OCI-LY1 (cell line): ENCODE measurements around the gene DUSP12.
"Not testable (repeated sequence)": the region's sequence is repeated elsewhere in the genome, so short reads cannot be mapped to it uniquely, and the experiment has no call there.

Experiments used
- H2AFZ ChIP-seq: fragments of 200-600 bp; sonication (generic), shearing (Covaris generic); 2 replicates; pipeline ENCODE4 v1.6.0; 2014; ENCODE audit warnings: antibody characterized with exemption, mild to moderate bottlenecking, low read length
- H3F3A ChIP-seq: fragments of 200-600 bp; sonication (generic), shearing (Covaris generic); 2 replicates; pipeline ENCODE4 v1.6.0; 2014; ENCODE audit warnings: mild to moderate bottlenecking, antibody characterized with exemption, low read length, moderate library complexity; ENCODE audit not compliant: insufficient read depth
- H3K27ac ChIP-seq: fragments of 200-600 bp; sonication (generic); 2 replicates; pipeline ENCODE4 v1.5.1; 2014; ENCODE audit warnings: low read length, mixed run types, mild to moderate bottlenecking, low read depth; ENCODE audit not compliant: poor library complexity, severe bottlenecking
- H3K27me3 ChIP-seq: fragments of 200-600 bp; sonication (generic); 2 replicates; pipeline ENCODE4 v1.6.0; 2014; ENCODE audit warnings: antibody characterized with exemption, mild to moderate bottlenecking, low read length, moderate library complexity; ENCODE audit not compliant: insufficient read depth
- H3K36me3 ChIP-seq: fragments of 200-600 bp; sonication (generic); 2 replicates; pipeline ENCODE4 v1.6.1; 2014; ENCODE audit warnings: mild to moderate bottlenecking, antibody characterized with exemption, low read length, moderate library complexity, mixed read lengths; ENCODE audit not compliant: insufficient read depth
- H3K4me1 ChIP-seq: fragments of 200-600 bp; sonication (generic); 2 replicates; pipeline ENCODE4 v1.5.1; 2014; ENCODE audit warnings: mild to moderate bottlenecking, low read length, moderate library complexity; ENCODE audit not compliant: insufficient read depth, severe bottlenecking
- H3K4me2 ChIP-seq: fragments of 200-600 bp; sonication (generic), shearing (Covaris generic); 2 replicates; pipeline ENCODE4 v1.6.1; 2014; ENCODE audit warnings: low read length
- H3K4me3 ChIP-seq: fragments of 200-600 bp; sonication (generic); 2 replicates; pipeline ENCODE4 v1.5.1; 2014; ENCODE audit warnings: low read length, low read depth, mild to moderate bottlenecking, mixed read lengths; ENCODE audit not compliant: poor library complexity, severe bottlenecking
- H3K79me2 ChIP-seq: fragments of 200-600 bp; shearing (Covaris generic); 2 replicates; pipeline ENCODE4 v1.6.1; 2016; ENCODE audit warnings: mixed run types, low read length, mixed read lengths; ENCODE audit not compliant: insufficient read depth
- H3K9ac ChIP-seq: fragments of 200-600 bp; sonication (generic), shearing (Covaris generic); 2 replicates; pipeline ENCODE4 v1.6.1; 2014; ENCODE audit warnings: mild to moderate bottlenecking, low read length, mixed read lengths
- H3K9me2 ChIP-seq: fragments of 200-600 bp; sonication (generic), shearing (Covaris generic); 2 replicates; pipeline ENCODE4 v1.6.1; 2014; ENCODE audit warnings: low read depth, mild to moderate bottlenecking, low read length, mixed read lengths
- H3K9me3 ChIP-seq: fragments of 200-600 bp; shearing (Covaris generic); 2 replicates; pipeline ENCODE4 v1.6.1; 2014; ENCODE audit warnings: low read length, mixed read lengths
- H4K20me1 ChIP-seq: fragments of 200-600 bp; sonication (generic), shearing (Covaris generic); 2 replicates; pipeline ENCODE4 v1.6.0; 2016; ENCODE audit warnings: mild to moderate bottlenecking, low read length; ENCODE audit not compliant: insufficient read depth
- EZH2 ChIP-seq: fragments of 200-600 bp; sonication (generic), shearing (Covaris generic); IDR thresholded peaks from 2 replicates; pipeline ENCODE4 v1.8.0; 2017; ENCODE audit warnings: borderline replicate concordance, mixed run types, mild to moderate bottlenecking, antibody characterized with exemption, low read length, moderate library complexity, mixed read lengths
- TF ChIP-seq, protein P1 (sequence below): fragments of 200-600 bp; sonication (generic), shearing (Covaris generic); IDR thresholded peaks from 2 replicates; pipeline ENCODE4 v1.5.1; 2017; ENCODE audit warnings: mild to moderate bottlenecking, antibody characterized with exemption, low read length, moderate library complexity, mixed read lengths

DUSP12 gene

DNA sequence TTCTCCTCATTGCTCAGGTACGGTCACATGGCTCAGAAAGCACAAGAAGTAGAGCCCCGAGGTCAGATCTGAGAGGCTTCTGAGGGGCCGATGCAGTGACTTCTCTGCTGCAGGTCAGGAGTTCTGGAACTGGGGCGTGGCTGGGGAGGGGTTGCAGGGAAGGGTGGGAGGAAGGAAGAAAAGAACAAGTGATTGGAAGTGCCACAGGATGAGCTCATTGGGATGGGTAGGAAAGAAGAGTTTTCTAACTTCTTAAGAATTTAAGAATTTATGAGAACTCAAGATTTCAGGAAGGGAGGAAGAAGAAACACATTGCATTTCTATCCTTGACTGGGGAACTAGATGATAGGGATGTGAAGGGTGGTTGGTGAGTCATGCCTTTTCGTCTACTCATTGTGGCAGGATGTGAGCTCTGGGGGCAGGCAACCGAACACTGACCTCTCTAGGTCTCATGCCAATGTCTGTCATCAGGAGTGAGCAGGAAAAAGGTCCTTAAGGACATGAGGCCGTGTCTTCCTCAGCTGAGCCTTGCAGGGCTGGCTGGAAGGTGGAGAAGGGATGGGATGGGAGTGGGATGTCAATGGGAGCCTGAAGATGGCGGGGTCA is 27.7 kb upstream of the DUSP12 start:
- peaks cover 12% of the 10 kb centered on the region; the same call in 1 of the 2 replicates for H3K36me3 ChIP-seq
- H4K20me1 ChIP-seq: no peaks in the 10 kb centered on the region
- H3K27me3 ChIP-seq: no peaks in the 10 kb centered on the region
- H3K9me2 ChIP-seq: no peaks in the 10 kb centered on the region
- H2AFZ ChIP-seq: no peak overlapping the region
- 0 out of 2 replicates have a peak, but pooled peaks cover 3% of the 10 kb centered on the region for H3F3A ChIP-seq
- TF ChIP-seq, protein P1, sequence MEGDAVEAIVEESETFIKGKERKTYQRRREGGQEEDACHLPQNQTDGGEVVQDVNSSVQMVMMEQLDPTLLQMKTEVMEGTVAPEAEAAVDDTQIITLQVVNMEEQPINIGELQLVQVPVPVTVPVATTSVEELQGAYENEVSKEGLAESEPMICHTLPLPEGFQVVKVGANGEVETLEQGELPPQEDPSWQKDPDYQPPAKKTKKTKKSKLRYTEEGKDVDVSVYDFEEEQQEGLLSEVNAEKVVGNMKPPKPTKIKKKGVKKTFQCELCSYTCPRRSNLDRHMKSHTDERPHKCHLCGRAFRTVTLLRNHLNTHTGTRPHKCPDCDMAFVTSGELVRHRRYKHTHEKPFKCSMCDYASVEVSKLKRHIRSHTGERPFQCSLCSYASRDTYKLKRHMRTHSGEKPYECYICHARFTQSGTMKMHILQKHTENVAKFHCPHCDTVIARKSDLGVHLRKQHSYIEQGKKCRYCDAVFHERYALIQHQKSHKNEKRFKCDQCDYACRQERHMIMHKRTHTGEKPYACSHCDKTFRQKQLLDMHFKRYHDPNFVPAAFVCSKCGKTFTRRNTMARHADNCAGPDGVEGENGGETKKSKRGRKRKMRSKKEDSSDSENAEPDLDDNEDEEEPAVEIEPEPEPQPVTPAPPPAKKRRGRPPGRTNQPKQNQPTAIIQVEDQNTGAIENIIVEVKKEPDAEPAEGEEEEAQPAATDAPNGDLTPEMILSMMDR: no peak
- no peak for TF ChIP-seq EZH2
- peak overlapping the region; percentile 85 for H3K4me2 ChIP-seq
- peak overlapping the region; percentile 78 for H3K4me3 ChIP-seq
- peak overlapping the region; percentile 69 for H3K9ac ChIP-seq
- no peaks in the 10 kb centered on the region for H3K9me3 ChIP-seq
- H3K79me2 ChIP-seq: peaks cover 11% of the 10 kb centered on the region; the same call in 1 of the 2 replicates
- H3K27ac ChIP-seq: peak overlapping the region; percentile 92
- H3K4me1 ChIP-seq: peaks cover 93% of the 10 kb centered on the region

DNA sequence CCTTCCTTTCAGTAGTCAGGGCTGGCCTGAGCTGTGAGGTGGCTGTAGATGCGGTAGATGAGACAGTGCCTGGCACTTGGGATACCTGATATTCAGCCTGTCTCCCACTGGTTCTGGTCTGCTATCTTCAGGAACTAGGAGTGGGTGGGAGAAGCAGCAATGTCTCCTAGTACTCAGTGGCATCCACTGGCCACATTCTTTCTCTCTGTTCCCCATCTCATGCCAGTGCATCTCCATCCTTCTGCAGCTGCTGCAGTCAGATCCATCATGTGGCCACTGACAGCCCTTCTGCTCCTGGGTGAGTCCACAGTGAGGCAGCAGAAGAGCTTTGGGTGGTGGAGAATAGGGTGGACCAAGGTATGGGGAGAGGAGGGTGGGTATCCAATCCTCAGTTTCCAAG is 27.2 kb upstream of the DUSP12 start:
- Histone ChIP-seq H3F3A (0 out of 2 replicates have a peak, but pooled peaks cover 3% of the 10 kb centered on the region), H4K20me1 (no peaks in the 10 kb centered on the region), H3K27me3 (no peaks in the 10 kb centered on the region), H3K4me2 (peak overlapping the region; percentile 85), H3K4me3 (peak overlapping the region; percentile 78), H3K27ac (peak overlapping the region; percentile 92), H3K9ac (peak overlapping the region; percentile 69), H3K4me1 (peaks cover 91% of the 10 kb centered on the region), H3K9me3 (no peaks in the 10 kb centered on the region), H3K79me2 (peaks cover 11% of the 10 kb centered on the region; the same call in 1 of the 2 replicates), H3K36me3 (peaks cover 12% of the 10 kb centered on the region; the same call in 1 of the 2 replicates), H2AFZ (no peak overlapping the region), H3K9me2 (no peaks in the 10 kb centered on the region)
- TF ChIP-seq, protein P1: no peak
- no peak for TF ChIP-seq EZH2

DNA sequence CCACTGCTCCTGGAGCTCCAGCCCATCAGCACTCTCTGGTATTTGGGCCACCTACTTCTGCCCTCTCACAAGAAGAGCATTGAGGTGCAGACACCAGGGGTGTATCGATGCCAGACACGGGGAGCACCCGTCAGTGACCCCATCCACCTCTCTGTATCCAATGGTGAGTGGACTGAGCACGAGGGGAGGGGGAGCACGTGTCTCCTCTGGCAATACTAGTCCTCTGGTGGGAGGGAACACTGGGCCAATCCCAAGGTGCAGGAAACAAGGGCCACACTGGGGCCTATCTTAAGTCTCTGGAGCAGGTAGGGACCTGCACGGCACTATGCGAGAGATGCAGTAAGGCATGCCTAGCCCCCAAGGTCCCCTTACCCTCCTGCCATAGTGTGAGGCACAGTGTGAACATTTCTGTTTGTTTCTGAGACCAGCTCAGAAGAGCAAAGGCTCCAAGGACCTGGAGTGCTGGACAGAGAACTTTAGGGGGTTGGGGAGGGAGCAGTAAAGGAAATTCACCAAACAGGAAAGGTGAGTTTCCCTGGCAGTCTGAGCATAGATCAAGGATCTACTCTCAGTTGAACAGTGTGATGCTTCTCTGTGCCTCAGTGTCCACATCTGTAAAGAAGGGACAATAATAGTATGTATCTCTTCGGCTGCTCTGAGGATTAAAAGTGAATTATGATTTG is 26.0 kb upstream of the DUSP12 start:
- Histone ChIP-seq H3K4me3 (peak overlapping the region; percentile 78), H3K9me2 (no peaks in the 10 kb centered on the region), H2AFZ (no peak overlapping the region), H3K4me2 (peak overlapping the region; percentile 85), H3K9ac (peak overlapping the region; percentile 69; the same call in 1 of the 2 replicates), H3K36me3 (peaks cover 12% of the 10 kb centered on the region; the same call in 1 of the 2 replicates), H3K79me2 (peaks cover 11% of the 10 kb centered on the region; the same call in 1 of the 2 replicates), H3F3A (0 out of 2 replicates have a peak, but pooled peaks cover 3% of the 10 kb centered on the region), H3K9me3 (no peaks in the 10 kb centered on the region), H3K4me1 (peaks cover 91% of the 10 kb centered on the region), H3K27ac (peak overlapping the region; percentile 82), H4K20me1 (no peaks in the 10 kb centered on the region), H3K27me3 (no peaks in the 10 kb centered on the region)
- TF ChIP-seq, protein P1: no peak
- TF ChIP-seq EZH2: no peak

DNA sequence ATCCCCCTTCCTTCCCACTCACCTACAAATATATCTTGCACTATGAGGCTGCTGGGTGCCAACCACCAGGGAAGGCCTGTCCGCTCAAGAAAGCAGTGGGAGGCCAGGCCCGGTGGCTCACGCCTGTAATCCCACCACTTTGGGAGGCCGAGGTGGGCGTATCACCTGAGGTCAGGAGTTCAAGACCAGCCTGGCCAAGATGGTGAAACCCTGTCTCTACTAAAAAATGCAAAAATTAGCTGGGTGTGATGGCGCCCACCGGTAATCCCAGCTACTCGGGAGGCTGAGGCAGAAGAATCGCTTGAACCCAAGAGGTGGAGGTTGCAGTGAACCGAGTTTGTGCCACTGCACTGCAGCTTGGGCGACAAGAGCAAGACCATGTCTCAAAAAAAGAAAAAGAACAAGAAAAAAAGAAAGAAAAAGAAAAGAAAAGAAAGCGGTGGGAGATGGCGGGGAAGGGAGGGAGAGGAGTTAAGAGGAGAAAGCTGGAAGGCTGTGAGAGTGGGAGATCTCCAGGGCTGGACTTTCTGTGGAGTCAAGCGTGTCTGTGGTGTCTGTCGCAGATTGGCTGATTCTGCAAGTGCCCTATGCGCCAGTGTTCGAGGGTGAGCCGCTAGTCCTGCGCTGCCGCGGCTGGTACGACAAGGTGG is 24.2 kb upstream of the DUSP12 start:
- H2AFZ ChIP-seq, H3F3A ChIP-seq, H4K20me1 ChIP-seq, H3K9me2 ChIP-seq, H3K9me3 ChIP-seq, H3K27me3 ChIP-seq: not testable (repeated sequence)
- Histone ChIP-seq H3K9ac (peak overlapping the region; percentile 91), H3K4me3 (peak overlapping the region; percentile 78), H3K4me1 (peaks cover 75% of the 10 kb centered on the region), H3K4me2 (peak overlapping the region; percentile 85), H3K79me2 (peaks cover 11% of the 10 kb centered on the region; the same call in 1 of the 2 replicates), H3K36me3 (peaks cover 12% of the 10 kb centered on the region; the same call in 1 of the 2 replicates), H3K27ac (peak overlapping the region; percentile 82)
